GM12878 (cell line): ENCODE data around the gene WDR13. TPM values are rescaled to one million over a fixed set of nuclear protein-coding genes. Genes with fewer than 3 reads are reported as not detected.

ENCODE experiments used
- BCL11A ChIP-seq: IDR thresholded peaks from 2 replicates; pipeline ENCODE4 v1.6.1; 2011; ENCODE audit warnings: low read depth, low read length
- BMI1 ChIP-seq: fragments of 450-650 bp; IDR thresholded peaks from 2 replicates; pipeline ENCODE4 v1.6.1; 2016; ENCODE audit warnings: mild to moderate bottlenecking, moderate library complexity, borderline replicate concordance
- CBFB ChIP-seq: IDR thresholded peaks from 2 replicates; pipeline ENCODE4 v1.6.1; 2016; ENCODE audit warnings: antibody characterized with exemption, low read depth
- CBX3 ChIP-seq: fragments of 200-600 bp; sonication (generic); IDR thresholded peaks from 2 replicates; pipeline ENCODE4 v1.6.1; 2016; ENCODE audit warnings: low read depth, borderline replicate concordance
- CREM ChIP-seq: IDR thresholded peaks from 2 replicates; pipeline ENCODE4 v1.6.1; 2014; ENCODE audit warnings: antibody characterized with exemption, low read depth
- CTCF ChIP-seq, 3 experiments: IDR thresholded peaks in 2 of 3; conservative IDR thresholded peaks in 1 of 3; 2 replicates each; pipeline ENCODE4 v1.5.1; 2011; ENCODE audit warnings: low read depth in 3 of 3, low read length in 3 of 3, mild to moderate bottlenecking in 3 of 3, control low read depth in 2 of 3, moderate library complexity in 2 of 3, inconsistent platforms in 1 of 3, mixed read lengths in 1 of 3; ENCODE audit not compliant: control insufficient read depth in 2 of 3, insufficient read depth in 1 of 3; ENCODE audit errors: extremely low read depth in 1 of 3
- FOXM1 ChIP-seq: IDR thresholded peaks from 2 replicates; pipeline ENCODE4 v1.6.1; 2012; ENCODE audit warnings: low read depth, mild to moderate bottlenecking, inconsistent platforms, low read length, moderate library complexity
- IKZF1 ChIP-seq: fragments of 450-650 bp; conservative IDR thresholded peaks from 2 replicates; pipeline ENCODE4 v1.6.1; 2017; ENCODE audit warnings: antibody characterized with exemption, mild to moderate bottlenecking
- IKZF2 ChIP-seq, 2 experiments: fragments of 450-650 bp; IDR thresholded peaks; 2 replicates each; pipeline ENCODE4 v1.6.1; 2017; ENCODE audit warnings: mild to moderate bottlenecking in 2 of 2, moderate library complexity in 2 of 2
- NKRF ChIP-seq: fragments of 450-650 bp; conservative IDR thresholded peaks from 2 replicates; pipeline ENCODE4 v1.6.1; 2017; ENCODE audit warnings: mild to moderate bottlenecking, moderate library complexity
- RAD21 ChIP-seq: IDR thresholded peaks from 2 replicates; pipeline ENCODE4 v1.6.1; 2011; ENCODE audit warnings: mild to moderate bottlenecking, low read depth, low read length, moderate library complexity; ENCODE audit not compliant: insufficient read depth
- RFX5 ChIP-seq: IDR thresholded peaks from 2 replicates; pipeline ENCODE4 v1.6.1; 2011; ENCODE audit warnings: low read depth, low read length, improper control_type of control experiment
- SMC3 ChIP-seq: IDR thresholded peaks from 2 replicates; pipeline ENCODE4 v1.6.1; 2011; ENCODE audit warnings: low read length, improper control_type of control experiment, borderline replicate concordance
- ZNF274 ChIP-seq: IDR thresholded peaks from one replicate; pipeline ENCODE4 v1.8.0; 2011; ENCODE audit not compliant: insufficient read length, insufficient read depth
- polyA plus RNA-seq, 11 experiments: library from polyadenylated mRNA; depleted of rRNA in 4 of 11; unstranded in 6 of 11; stranded (reverse) in 5 of 11; fragments of >200 nt; fragmentation: Nextera tagmentation in 4 of 11; fragmentation: Illumina TruSeq in 1 of 11; extraction: Ambion mirVana in 4 of 11; extraction: Trizol in 1 of 11; gene quantifications; 1 replicate in 1 of 11; 2 replicates in 10 of 11; pipeline versions ENCODE4 v1.2.1 to v1.2.3, GENCODE V29; 2011 to 2016; ENCODE audit warnings: inconsistent platforms in 2 of 11, missing spikeins in 2 of 11, low read depth in 1 of 11
- total RNA-seq, 4 experiments: library from RNA; depleted of rRNA in 3 of 4; stranded (reverse); fragments of >200 nt in 3 of 4; fragmentation: Illumina TruSeq in 1 of 4; extraction: Trizol in 1 of 4; gene quantifications; 2 replicates each; pipeline versions ENCODE4 v1.2.1 to v1.2.3, GENCODE V29; 2013 to 2021

The WDR13 gene
- total and polyA plus RNA-seq, 10 of the 15 experiments (the other 5 are each of a cell fraction or from before 2014, with no cell fraction given): 6.9 to 62.7 (median 28.9) TPM

- TF ChIP-seq CTCF (IDR thresholded peaks at IDR 0.05 in 2 of 3, conservative IDR thresholded peaks at IDR 0.05 in 1 of 3; ENCODE audit: control insufficient read depth in 2 of 3, extremely low read depth in 1 of 3, insufficient read depth in 1 of 3, low read depth in 3 of 3, low read length in 3 of 3): peak in 2 of 3 experiments; percentile 30 to 51; a peak in 3 of 6 replicates
- peak; percentile 45; the same call in 1 of the 2 replicates for TF ChIP-seq SMC3
- no peak for TF ChIP-seq CBX3
- no peak for TF ChIP-seq RFX5
- no peak for TF ChIP-seq FOXM1
- TF ChIP-seq NKRF: no peak
- TF ChIP-seq CREM: no peak
- no peak for TF ChIP-seq CBFB
- no peak for TF ChIP-seq BMI1
- TF ChIP-seq RAD21: peak; percentile 74
- no peak for TF ChIP-seq IKZF2 (IDR thresholded peaks at IDR 0.05)
- no peak for TF ChIP-seq IKZF1
- no peak for TF ChIP-seq BCL11A
- TF ChIP-seq ZNF274: no peak
Observed at GRCh38 chrX:48648336-48648751, 51.1 kb downstream of the WDR13 start (continued).
